ENCODE measurements around the gene IQSEC3.

The IQSEC3 gene

GRCh38 chr12:117816-118345 lies 51.3 kb downstream of the IQSEC3 start:
- no peak overlapping the region for H3K4me2 ChIP-seq
- H3K36me3 ChIP-seq (ENCODE audit: insufficient read depth), result no peaks in the 10 kb centered on the region
- peaks cover 8% of the 10 kb centered on the region for H3K27me3 ChIP-seq (ENCODE audit: insufficient read depth, low read depth)
- no peaks in the 10 kb centered on the region for H3K79me2 ChIP-seq (ENCODE audit: insufficient read depth, low read depth)
- no peak overlapping the region for H3K4me3 ChIP-seq (IDR thresholded peaks at IDR 0.05; ENCODE audit: insufficient read depth, low read depth, low read length)
- H2AFZ ChIP-seq (ENCODE audit: low read depth), result no peak overlapping the region
- H3K9ac ChIP-seq, result no peak overlapping the region
- H4K20me1 ChIP-seq (ENCODE audit: insufficient read depth), result no peaks in the 10 kb centered on the region
- no peak overlapping the region for H3K27ac ChIP-seq
- TF ChIP-seq CTCF (conservative IDR thresholded peaks at IDR 0.05; ENCODE audit: low read depth, low read length), result no peak
- H3K4me1 ChIP-seq (ENCODE audit: low read depth, poor library complexity, severe bottlenecking), result no peaks in the 10 kb centered on the region

GRCh38 chr12:118591-118990 lies 52.0 kb downstream of the IQSEC3 start:
- Histone ChIP-seq H3K79me2 (ENCODE audit: insufficient read depth, low read depth) (no peaks in the 10 kb centered on the region), H3K4me2 (no peak overlapping the region), H3K27me3 (ENCODE audit: insufficient read depth, low read depth) (peaks cover 8% of the 10 kb centered on the region), H3K4me1 (ENCODE audit: low read depth, poor library complexity, severe bottlenecking) (no peaks in the 10 kb centered on the region), H3K9ac (no peak overlapping the region), H4K20me1 (ENCODE audit: insufficient read depth) (no peaks in the 10 kb centered on the region), H3K27ac (no peak overlapping the region), H3K4me3 (IDR thresholded peaks at IDR 0.05; ENCODE audit: insufficient read depth, low read depth, low read length) (no peak overlapping the region), H3K36me3 (ENCODE audit: insufficient read depth) (no peaks in the 10 kb centered on the region), H2AFZ (ENCODE audit: low read depth) (no peak overlapping the region)
- TF ChIP-seq CTCF (conservative IDR thresholded peaks at IDR 0.05; ENCODE audit: low read depth, low read length), result no peak

GRCh38 chr12:120951-121350 lies 54.4 kb downstream of the IQSEC3 start:
- no peak overlapping the region for H3K27ac ChIP-seq
- no peaks in the 10 kb centered on the region for H3K79me2 ChIP-seq (ENCODE audit: insufficient read depth, low read depth)
- H3K4me2 ChIP-seq, result no peak overlapping the region
- H3K9ac ChIP-seq, result no peak overlapping the region
- no peaks in the 10 kb centered on the region for H4K20me1 ChIP-seq (ENCODE audit: insufficient read depth)
- H3K36me3 ChIP-seq (ENCODE audit: insufficient read depth), result no peaks in the 10 kb centered on the region
- no peak for TF ChIP-seq CTCF (conservative IDR thresholded peaks at IDR 0.05; ENCODE audit: low read depth, low read length)
- H3K27me3 ChIP-seq (ENCODE audit: insufficient read depth, low read depth), result peaks cover 8% of the 10 kb centered on the region
- no peaks in the 10 kb centered on the region for H3K4me1 ChIP-seq (ENCODE audit: low read depth, poor library complexity, severe bottlenecking)
- H2AFZ ChIP-seq (ENCODE audit: low read depth), result no peak overlapping the region
- H3K4me3 ChIP-seq (IDR thresholded peaks at IDR 0.05; ENCODE audit: insufficient read depth, low read depth, low read length), result no peak overlapping the region

GRCh38 chr12:121647-122046 lies 55.1 kb downstream of the IQSEC3 start:
- Histone ChIP-seq H3K9ac (no peak overlapping the region), H3K79me2 (ENCODE audit: insufficient read depth, low read depth) (no peaks in the 10 kb centered on the region), H3K4me2 (no peak overlapping the region), H3K27me3 (ENCODE audit: insufficient read depth, low read depth) (peaks cover 9% of the 10 kb centered on the region), H3K27ac (no peak overlapping the region), H3K4me1 (ENCODE audit: low read depth, poor library complexity, severe bottlenecking) (no peaks in the 10 kb centered on the region), H3K4me3 (IDR thresholded peaks at IDR 0.05; ENCODE audit: insufficient read depth, low read depth, low read length) (no peak overlapping the region), H3K36me3 (ENCODE audit: insufficient read depth) (no peaks in the 10 kb centered on the region), H2AFZ (ENCODE audit: low read depth) (no peak overlapping the region), H4K20me1 (ENCODE audit: insufficient read depth) (no peaks in the 10 kb centered on the region)
- TF ChIP-seq CTCF (conservative IDR thresholded peaks at IDR 0.05; ENCODE audit: low read depth, low read length), result no peak
